B cell (primary cell): ENCODE measurements around the gene ZNF296.

Experiments
- CTCF ChIP-seq: fragments of 200-600 bp; IDR thresholded peaks from one replicate; pipeline ENCODE4 v1.8.0; 2022; ENCODE audit warnings: antibody characterized with exemption, mild to moderate bottlenecking
- EZH2 ChIP-seq: IDR thresholded peaks from 2 replicates; pipeline ENCODE4 v1.6.1; 2012; ENCODE audit warnings: borderline replicate concordance, low read depth, mild to moderate bottlenecking, moderate library complexity, low read length; ENCODE audit not compliant: insufficient read depth, poor library complexity, severe bottlenecking

- TF ChIP-seq CTCF (no peak), EZH2 (no peak)
Measured at GRCh38 chr19:45097450-45097775, 21.1 kb upstream of the ZNF296 start.
